OCI-LY1 (cell line): ENCODE results near the gene POLR2J3.
A peak's percentile ranks its signal among the peaks of the same experiment; 100 is the strongest.
"Not testable (repeated sequence)": the region's sequence is repeated elsewhere in the genome, so short reads cannot be mapped to it uniquely, and the experiment has no call there.

Experiments used
- H2AFZ ChIP-seq: fragments of 200-600 bp; sonication (generic), shearing (Covaris generic); 2 replicates; pipeline ENCODE4 v1.6.0; 2014; ENCODE audit warnings: antibody characterized with exemption, mild to moderate bottlenecking, low read length
- H3F3A ChIP-seq: fragments of 200-600 bp; sonication (generic), shearing (Covaris generic); 2 replicates; pipeline ENCODE4 v1.6.0; 2014; ENCODE audit warnings: mild to moderate bottlenecking, antibody characterized with exemption, low read length, moderate library complexity; ENCODE audit not compliant: insufficient read depth
- H3K27ac ChIP-seq: fragments of 200-600 bp; sonication (generic); 2 replicates; pipeline ENCODE4 v1.5.1; 2014; ENCODE audit warnings: low read length, mixed run types, mild to moderate bottlenecking, low read depth; ENCODE audit not compliant: poor library complexity, severe bottlenecking
- H3K27me3 ChIP-seq: fragments of 200-600 bp; sonication (generic); 2 replicates; pipeline ENCODE4 v1.6.0; 2014; ENCODE audit warnings: antibody characterized with exemption, mild to moderate bottlenecking, low read length, moderate library complexity; ENCODE audit not compliant: insufficient read depth
- H3K36me3 ChIP-seq: fragments of 200-600 bp; sonication (generic); 2 replicates; pipeline ENCODE4 v1.6.1; 2014; ENCODE audit warnings: mild to moderate bottlenecking, antibody characterized with exemption, low read length, moderate library complexity, mixed read lengths; ENCODE audit not compliant: insufficient read depth
- H3K4me1 ChIP-seq: fragments of 200-600 bp; sonication (generic); 2 replicates; pipeline ENCODE4 v1.5.1; 2014; ENCODE audit warnings: mild to moderate bottlenecking, low read length, moderate library complexity; ENCODE audit not compliant: insufficient read depth, severe bottlenecking
- H3K4me2 ChIP-seq: fragments of 200-600 bp; sonication (generic), shearing (Covaris generic); 2 replicates; pipeline ENCODE4 v1.6.1; 2014; ENCODE audit warnings: low read length
- H3K4me3 ChIP-seq: fragments of 200-600 bp; sonication (generic); 2 replicates; pipeline ENCODE4 v1.5.1; 2014; ENCODE audit warnings: low read length, low read depth, mild to moderate bottlenecking, mixed read lengths; ENCODE audit not compliant: poor library complexity, severe bottlenecking
- H3K79me2 ChIP-seq: fragments of 200-600 bp; shearing (Covaris generic); 2 replicates; pipeline ENCODE4 v1.6.1; 2016; ENCODE audit warnings: mixed run types, low read length, mixed read lengths; ENCODE audit not compliant: insufficient read depth
- H3K9ac ChIP-seq: fragments of 200-600 bp; sonication (generic), shearing (Covaris generic); 2 replicates; pipeline ENCODE4 v1.6.1; 2014; ENCODE audit warnings: mild to moderate bottlenecking, low read length, mixed read lengths
- H3K9me2 ChIP-seq: fragments of 200-600 bp; sonication (generic), shearing (Covaris generic); 2 replicates; pipeline ENCODE4 v1.6.1; 2014; ENCODE audit warnings: low read depth, mild to moderate bottlenecking, low read length, mixed read lengths
- H3K9me3 ChIP-seq: fragments of 200-600 bp; shearing (Covaris generic); 2 replicates; pipeline ENCODE4 v1.6.1; 2014; ENCODE audit warnings: low read length, mixed read lengths
- H4K20me1 ChIP-seq: fragments of 200-600 bp; sonication (generic), shearing (Covaris generic); 2 replicates; pipeline ENCODE4 v1.6.0; 2016; ENCODE audit warnings: mild to moderate bottlenecking, low read length; ENCODE audit not compliant: insufficient read depth

The POLR2J3 gene

DNA sequence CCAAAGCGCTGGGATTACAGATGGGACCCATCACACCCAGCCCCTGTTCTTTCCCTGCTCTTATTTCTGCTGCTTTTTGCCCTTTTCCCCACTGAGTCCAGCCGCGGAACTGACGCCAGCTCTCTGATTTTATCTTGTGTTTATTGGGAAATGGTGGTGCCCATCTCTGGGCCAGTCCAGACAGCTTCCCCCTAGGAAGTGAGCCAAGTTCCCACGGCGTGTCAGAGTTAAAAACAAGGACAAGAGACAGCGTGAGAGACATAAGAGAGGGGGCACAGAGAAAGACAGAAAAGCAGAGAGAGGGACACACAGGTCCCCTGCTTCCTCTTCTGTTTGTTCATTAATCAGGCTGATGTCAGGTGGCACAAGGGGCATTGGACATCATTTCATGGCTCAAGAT is 40.8 kb downstream of the POLR2J3 start:
- H2AFZ ChIP-seq, H4K20me1 ChIP-seq, H3K27me3 ChIP-seq, H3K4me2 ChIP-seq, H3K9ac ChIP-seq, H3K9me3 ChIP-seq, H3K27ac ChIP-seq, H3K4me1 ChIP-seq, H3F3A ChIP-seq, H3K79me2 ChIP-seq, H3K4me3 ChIP-seq, H3K36me3 ChIP-seq, H3K9me2 ChIP-seq: not testable (repeated sequence)

- not testable (repeated sequence) for H3K9ac ChIP-seq, H3K27ac ChIP-seq, H4K20me1 ChIP-seq, H3K9me3 ChIP-seq, H3K27me3 ChIP-seq, H3K79me2 ChIP-seq, H2AFZ ChIP-seq, H3K4me3 ChIP-seq, H3K9me2 ChIP-seq, H3F3A ChIP-seq, H3K4me1 ChIP-seq, H3K36me3 ChIP-seq, H3K4me2 ChIP-seq
Measured at GRCh38 chr7:102527822-102528793, 44.3 kb downstream of the POLR2J3 start.

DNA sequence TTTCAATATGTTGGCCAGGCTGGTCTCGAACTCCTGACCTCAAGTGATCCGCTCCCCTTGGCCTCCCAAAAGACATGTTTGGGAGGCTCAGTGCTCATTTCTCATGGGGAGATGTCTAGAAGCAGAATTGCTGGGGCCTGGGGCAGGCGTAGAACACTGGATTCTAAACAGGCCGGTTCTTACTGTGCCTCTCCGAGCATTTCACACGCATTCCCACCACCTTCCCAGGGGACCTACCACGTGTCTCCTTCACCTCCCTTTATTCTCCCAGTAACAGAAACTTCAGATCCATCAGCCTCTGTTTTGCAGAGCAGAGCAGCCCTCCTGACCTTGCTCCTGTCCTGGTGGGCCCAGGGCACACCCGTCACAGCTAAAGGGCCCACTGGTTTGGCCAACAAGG is 45.2 kb downstream of the POLR2J3 start:
- not testable (repeated sequence) for H3K4me2 ChIP-seq, H3K27ac ChIP-seq, H3K4me3 ChIP-seq, H3K9me3 ChIP-seq, H4K20me1 ChIP-seq, H3K36me3 ChIP-seq, H2AFZ ChIP-seq, H3K79me2 ChIP-seq, H3K9ac ChIP-seq, H3K27me3 ChIP-seq, H3K4me1 ChIP-seq, H3F3A ChIP-seq, H3K9me2 ChIP-seq

DNA sequence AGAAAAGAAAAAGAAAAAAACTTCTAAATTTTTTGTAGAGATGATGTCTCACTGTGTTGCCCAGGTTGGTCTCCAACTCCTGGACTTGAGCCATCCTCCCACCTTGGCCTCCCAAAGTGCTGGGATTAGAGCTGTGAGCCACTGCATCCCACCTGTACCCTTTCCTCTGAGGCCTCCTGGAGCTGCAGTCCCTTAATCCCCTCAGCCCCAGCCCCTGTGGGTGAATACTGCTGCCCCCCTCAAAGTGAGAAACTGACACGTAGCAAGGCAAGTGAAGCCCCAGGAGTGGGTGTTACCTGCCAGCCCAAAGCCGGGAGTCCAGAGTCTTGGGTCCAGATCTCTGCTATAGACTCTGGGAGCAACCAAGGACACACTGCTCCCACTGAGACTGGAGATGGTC is 47.6 kb downstream of the POLR2J3 start:
- not testable (repeated sequence) for H3K79me2 ChIP-seq, H3K9ac ChIP-seq, H3K9me3 ChIP-seq, H3K27me3 ChIP-seq, H3K36me3 ChIP-seq, H4K20me1 ChIP-seq, H2AFZ ChIP-seq, H3K27ac ChIP-seq, H3K9me2 ChIP-seq, H3K4me1 ChIP-seq, H3F3A ChIP-seq, H3K4me2 ChIP-seq, H3K4me3 ChIP-seq

GRCh38 chr7:102520797-102521196 is 51.6 kb downstream of the POLR2J3 start:
- not testable (repeated sequence) for H3K4me3 ChIP-seq, H4K20me1 ChIP-seq, H3K27ac ChIP-seq, H3K9ac ChIP-seq, H3F3A ChIP-seq, H3K4me2 ChIP-seq, H3K9me2 ChIP-seq, H2AFZ ChIP-seq, H3K36me3 ChIP-seq, H3K79me2 ChIP-seq, H3K4me1 ChIP-seq, H3K27me3 ChIP-seq, H3K9me3 ChIP-seq

- H3K27me3 ChIP-seq, H3K4me2 ChIP-seq: not testable (repeated sequence)
- peak within 1 kb of the TSS; percentile 42 for H3K4me3 ChIP-seq
Measured at GRCh38 chr7:102517550-102518147, 54.7 kb downstream of the POLR2J3 start, which contains the start of gene RASA4B. Gene RASA4B (minus strand): TSS chr7:102517777. CDS start chr7:102517710, 67 bp downstream.

More at GRCh38 chr7:102517550-102518147, 54.7 kb downstream of the POLR2J3 start, which contains the start of gene RASA4B:
- not testable (repeated sequence) for H3K79me2 ChIP-seq, H3K4me1 ChIP-seq, H3F3A ChIP-seq, H3K9me2 ChIP-seq, H3K27ac ChIP-seq, H3K9ac ChIP-seq, H3K36me3 ChIP-seq, H4K20me1 ChIP-seq, H2AFZ ChIP-seq, H3K9me3 ChIP-seq
